IPS-NIHi11 (cell line): ENCODE data around the gene PLA2G4D.

Experiments
- DNase-seq: peaks from one replicate; pipeline ENCODE4 v3.0.0; 2012; ENCODE audit warnings: mixed read lengths, low spot score

The PLA2G4D gene

DNA sequence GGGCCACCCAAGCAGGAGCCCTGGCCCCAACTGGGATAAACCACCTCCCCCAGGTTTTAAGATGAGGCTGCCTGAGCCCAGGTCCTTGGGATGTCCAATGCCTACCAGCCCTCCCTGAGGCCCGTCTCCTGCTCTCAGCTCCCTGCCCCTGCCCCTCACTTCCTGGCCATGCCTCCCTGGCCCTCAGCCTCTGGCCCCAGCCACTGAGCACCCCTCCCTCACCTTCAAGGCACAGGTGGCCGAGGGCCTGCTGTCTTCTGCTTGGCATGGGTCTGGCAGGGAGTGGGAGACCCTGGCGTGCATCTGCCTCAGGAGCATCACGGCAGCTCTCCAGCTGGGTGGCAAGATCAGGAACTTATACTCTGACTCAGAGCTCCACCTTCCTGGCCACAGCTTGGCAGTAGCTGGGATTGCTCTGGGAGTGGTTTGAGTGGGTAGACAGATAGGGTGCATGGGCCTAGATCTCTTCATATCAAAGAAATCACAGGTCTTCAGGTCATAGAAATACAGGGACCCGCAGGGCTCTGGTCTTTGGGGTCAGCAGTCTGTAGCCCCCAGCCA is 73.6 kb downstream of the PLA2G4D start, which contains the start of gene PLA2G4E:
TSS of gene PLA2G4E (minus strand) at position 330 of the 561 bp plus-strand sequence. CDS start at position 318, 12 bp downstream.
- DNase-seq: no peak

DNA sequence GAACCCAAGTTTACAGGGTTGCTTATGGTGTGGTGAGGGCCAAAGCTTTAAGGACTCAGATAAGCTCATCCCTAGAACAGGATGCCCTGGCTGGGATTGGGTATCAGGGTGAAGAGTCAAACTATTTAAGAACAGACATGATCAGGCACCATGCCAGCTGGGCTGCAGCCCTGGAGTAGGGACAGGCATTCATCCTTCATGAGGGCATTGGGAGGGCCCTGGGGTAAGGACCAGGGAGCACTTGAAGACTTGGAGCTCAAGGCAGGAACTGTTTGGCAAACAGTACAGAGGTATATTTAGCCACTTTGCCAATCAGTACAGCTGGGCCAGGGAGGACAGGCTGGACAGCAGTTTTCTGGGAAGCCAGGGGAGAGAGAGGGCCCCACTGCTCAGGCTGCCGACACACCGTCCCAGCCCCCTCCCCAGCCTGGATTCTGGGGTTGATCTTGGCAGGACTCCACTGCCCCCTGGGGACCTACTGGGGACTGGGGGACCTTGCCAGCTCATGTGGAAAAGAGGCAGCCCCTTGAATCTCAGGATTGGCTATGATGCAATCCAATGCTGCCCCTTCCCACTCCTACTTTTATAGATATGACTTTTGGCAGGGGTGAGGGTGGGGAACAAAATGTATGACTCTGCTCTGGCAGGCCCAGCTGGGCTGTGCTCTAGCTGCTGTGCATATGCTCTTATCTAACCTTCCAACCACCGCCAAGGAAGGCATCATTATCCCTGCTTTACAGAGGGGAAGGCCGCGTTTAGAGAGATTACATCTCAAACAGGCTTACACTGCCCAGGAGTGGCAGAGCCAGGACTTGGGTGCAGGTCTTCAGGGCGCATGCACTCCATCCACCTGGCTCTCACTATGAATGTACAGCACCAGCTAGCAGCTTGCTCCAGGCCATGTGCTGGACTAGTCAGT is 75.8 kb downstream of the PLA2G4D start:
- DNase-seq: no peak
